WTC11 (cell line): Measurements from ENCODE around the gene SERPINA4. TPM values are rescaled to one million over a fixed set of nuclear protein-coding genes. Genes with fewer than 3 reads are reported as not detected.
A peak's percentile ranks its signal among the peaks of the same experiment; 100 is the strongest.

Source experiments
- ATAC-seq: fragments of 200-7000 bp; cut with Tn5 transposase; 2 replicates; pipeline ENCODE4 v1.10.0; 2021; ENCODE audit warnings: mild to moderate bottlenecking, moderate library complexity
- CTCF ChIA-PET: fragments of 300-600 bp; sonication (Branson Sonifier 250); formaldehyde crosslinking; loops from one replicate; lab custom pipeline; 2021; ENCODE audit warnings: antibody characterized with exemption; lab: Charles Lee
- POLR2A ChIA-PET: fragments of 350-600 bp; sonication (Branson Sonifier 250); formaldehyde crosslinking; loops from one replicate; lab custom pipeline; 2021; ENCODE audit warnings: antibody characterized with exemption; lab: Charles Lee
- DNase-seq: peaks from one replicate; pipeline ENCODE4 v3.0.0; 2021; ENCODE audit warnings: low spot score
- H3K27ac Mint-ChIP-seq: 2 replicates; pipeline ENCODE4 v1.8.0; 2021; ENCODE audit warnings: mixed read lengths
- H3K27me3 Mint-ChIP-seq: 2 replicates; pipeline ENCODE4 v1.8.0; 2021; ENCODE audit warnings: low read depth, mild to moderate bottlenecking, moderate library complexity, mixed read lengths
- H3K36me3 Mint-ChIP-seq: 2 replicates; pipeline ENCODE4 v1.8.0; 2021; ENCODE audit warnings: mixed read lengths
- H3K4me1 Mint-ChIP-seq: 2 replicates; pipeline ENCODE4 v1.8.0; 2022; ENCODE audit warnings: mixed read lengths
- H3K4me3 Mint-ChIP-seq: 2 replicates; pipeline ENCODE4 v1.8.0; 2021; ENCODE audit warnings: mild to moderate bottlenecking, moderate library complexity, mixed read lengths
- H3K9me3 Mint-ChIP-seq: 2 replicates; pipeline ENCODE4 v1.8.0; 2021; ENCODE audit warnings: mixed read lengths
- CBFB ChIP-seq: sonication (generic); formaldehyde crosslinking; IDR thresholded peaks from 2 replicates; pipeline ENCODE4 v1.8.1; 2022; ENCODE audit warnings: mild to moderate bottlenecking, low read depth, missing genetic modification reagents
- ELF4 ChIP-seq: sonication (generic); formaldehyde crosslinking; IDR thresholded peaks from 2 replicates; pipeline ENCODE4 v1.8.1; 2022; ENCODE audit warnings: low read depth, mild to moderate bottlenecking, moderate library complexity, missing genetic modification reagents
- IRF2 ChIP-seq: sonication (generic); formaldehyde crosslinking; IDR thresholded peaks from 2 replicates; pipeline ENCODE4 v1.8.0; 2022; ENCODE audit warnings: low read depth, missing genetic modification reagents, borderline replicate concordance
- NFE2L1 ChIP-seq: sonication (generic); formaldehyde crosslinking; IDR thresholded peaks from 2 replicates; pipeline ENCODE4 v1.8.1; 2023; ENCODE audit warnings: missing genetic modification reagents
- NFYB ChIP-seq: sonication (generic); formaldehyde crosslinking; conservative IDR thresholded peaks from 2 replicates; pipeline ENCODE4 v1.8.0; 2022; ENCODE audit warnings: low read depth, missing genetic modification reagents
- NR2C2 ChIP-seq: sonication (generic); formaldehyde crosslinking; IDR thresholded peaks from 2 replicates; pipeline ENCODE4 v1.8.0; 2022; ENCODE audit warnings: mild to moderate bottlenecking, missing genetic modification reagents
- SMAD3 ChIP-seq: sonication (generic); formaldehyde crosslinking; IDR thresholded peaks from 2 replicates; pipeline ENCODE4 v1.8.0; 2022; ENCODE audit warnings: missing genetic modification reagents, mild to moderate bottlenecking, borderline replicate concordance
- TCF7 ChIP-seq: sonication (generic); formaldehyde crosslinking; IDR thresholded peaks from 2 replicates; pipeline ENCODE4 v1.8.0; 2022; ENCODE audit warnings: mild to moderate bottlenecking, low read depth, missing genetic modification reagents, moderate library complexity
- ZNF138 ChIP-seq: sonication (generic); formaldehyde crosslinking; conservative IDR thresholded peaks from 2 replicates; pipeline ENCODE4 v1.8.1; 2022; ENCODE audit warnings: mild to moderate bottlenecking, moderate library complexity, missing genetic modification reagents
- ZNF423 ChIP-seq: fragments of 250-450 bp; sonication (Bioruptor Pico); IDR thresholded peaks from 2 replicates; pipeline ENCODE4 v2.1.2; 2022; ENCODE audit warnings: mild to moderate bottlenecking, moderate library complexity
- total RNA-seq: library from RNA; stranded (reverse); gene quantifications from 3 replicates; pipeline ENCODE4 v1.2.3, GENCODE V29; 2021
- TF ChIP-seq, protein P1 (sequence below): sonication (generic); formaldehyde crosslinking; IDR thresholded peaks from 2 replicates; pipeline ENCODE4 v1.8.1; 2023; ENCODE audit warnings: mild to moderate bottlenecking, missing genetic modification reagents
- TF ChIP-seq, protein P2 (sequence below): sonication (generic); formaldehyde crosslinking; IDR thresholded peaks from 2 replicates; pipeline ENCODE4 v1.8.0; 2022; ENCODE audit warnings: mild to moderate bottlenecking, missing genetic modification reagents
- TF ChIP-seq, protein P3 (sequence below): sonication (generic); formaldehyde crosslinking; conservative IDR thresholded peaks from 2 replicates; pipeline ENCODE4 v1.8.1; 2023; ENCODE audit warnings: mild to moderate bottlenecking, low read depth, missing genetic modification reagents, moderate library complexity
- TF ChIP-seq, protein P4 (sequence below): sonication (generic); formaldehyde crosslinking; IDR thresholded peaks from 2 replicates; pipeline ENCODE4 v1.8.1; 2022; ENCODE audit warnings: low read depth, missing genetic modification reagents, borderline replicate concordance
- TF ChIP-seq, protein P5 (sequence below): sonication (generic); formaldehyde crosslinking; IDR thresholded peaks from 2 replicates; pipeline ENCODE4 v1.8.0; 2023; ENCODE audit warnings: missing genetic modification reagents, mild to moderate bottlenecking, borderline replicate concordance
- TF ChIP-seq, protein P6 (sequence below): fragments of 250-450 bp; sonication (Bioruptor Pico); conservative IDR thresholded peaks from 2 replicates; pipeline ENCODE4 v1.9.0; 2021; ENCODE audit warnings: mild to moderate bottlenecking
- TF ChIP-seq, protein P7 (sequence below): sonication (generic); formaldehyde crosslinking; IDR thresholded peaks from 2 replicates; pipeline ENCODE4 v1.8.1; 2022; ENCODE audit warnings: mild to moderate bottlenecking, missing genetic modification reagents, moderate library complexity, borderline replicate concordance

SERPINA4 gene
- total RNA-seq, 1 experiment from 2014 or later: not detected

DNA sequence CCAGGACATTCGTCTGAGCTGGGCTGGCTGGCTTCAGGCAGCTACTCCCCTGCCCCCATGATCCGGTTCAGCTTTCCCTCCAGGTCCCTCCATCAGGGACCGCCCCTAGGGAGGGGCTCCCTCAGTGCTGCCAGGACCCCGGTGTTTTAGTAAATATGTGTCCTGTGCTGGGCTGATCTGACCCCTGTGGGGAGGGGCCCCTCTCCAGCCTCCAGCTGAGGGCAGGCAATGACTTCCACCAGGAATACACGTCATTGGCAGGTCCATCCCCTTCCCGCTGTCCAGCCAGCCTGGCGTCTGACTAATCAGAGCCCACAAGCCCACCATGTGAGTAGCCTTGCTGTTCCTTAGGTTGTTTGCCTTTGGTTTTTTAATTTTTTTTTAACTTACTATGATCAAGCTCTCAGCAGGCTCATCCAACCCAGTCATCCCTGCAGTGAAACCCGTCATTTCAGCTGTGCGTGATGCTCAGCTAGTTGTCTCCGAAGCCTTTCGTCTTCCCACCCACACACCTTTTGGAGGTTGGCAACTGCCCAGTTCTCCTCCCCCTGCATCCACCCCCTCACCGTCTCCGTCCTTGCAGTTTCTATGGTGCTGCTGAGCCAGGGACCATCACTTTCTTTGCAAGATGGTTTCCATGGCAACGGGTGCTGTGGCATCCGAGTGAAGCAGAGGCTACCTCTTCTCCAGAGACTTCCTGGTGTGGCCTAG lies 16.0 kb upstream of the SERPINA4 start:
- Mint-ChIP-seq H3K4me1 (peaks cover 37% of the 10 kb centered on the region), H3K27me3 (no peaks in the 10 kb centered on the region; the same call in 1 of the 2 replicates), H3K27ac (no peak overlapping the region), H3K36me3 (no peaks in the 10 kb centered on the region), H3K9me3 (no peaks in the 10 kb centered on the region), H3K4me3 (no peak overlapping the region)
- ChIA-PET CTCF (interaction anchor here (0.7 to 4.6 kb wide), 6 partner anchors 13 to 190 kb away, joined by 3 to 38 read pairs (median 4); partner anchors contain the start of gene SERPINA9), POLR2A (no interaction called here)
- ATAC-seq (peak; percentile 10; the same call in 1 of the 2 replicates), DNase-seq (no peak)
- no peak for TF ChIP-seq ELF4 (CRISPR knock-in tag)
- TF ChIP-seq, protein P1, sequence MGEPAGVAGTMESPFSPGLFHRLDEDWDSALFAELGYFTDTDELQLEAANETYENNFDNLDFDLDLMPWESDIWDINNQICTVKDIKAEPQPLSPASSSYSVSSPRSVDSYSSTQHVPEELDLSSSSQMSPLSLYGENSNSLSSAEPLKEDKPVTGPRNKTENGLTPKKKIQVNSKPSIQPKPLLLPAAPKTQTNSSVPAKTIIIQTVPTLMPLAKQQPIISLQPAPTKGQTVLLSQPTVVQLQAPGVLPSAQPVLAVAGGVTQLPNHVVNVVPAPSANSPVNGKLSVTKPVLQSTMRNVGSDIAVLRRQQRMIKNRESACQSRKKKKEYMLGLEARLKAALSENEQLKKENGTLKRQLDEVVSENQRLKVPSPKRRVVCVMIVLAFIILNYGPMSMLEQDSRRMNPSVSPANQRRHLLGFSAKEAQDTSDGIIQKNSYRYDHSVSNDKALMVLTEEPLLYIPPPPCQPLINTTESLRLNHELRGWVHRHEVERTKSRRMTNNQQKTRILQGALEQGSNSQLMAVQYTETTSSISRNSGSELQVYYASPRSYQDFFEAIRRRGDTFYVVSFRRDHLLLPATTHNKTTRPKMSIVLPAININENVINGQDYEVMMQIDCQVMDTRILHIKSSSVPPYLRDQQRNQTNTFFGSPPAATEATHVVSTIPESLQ (CRISPR knock-in tag): no peak
- TF ChIP-seq, protein P2, sequence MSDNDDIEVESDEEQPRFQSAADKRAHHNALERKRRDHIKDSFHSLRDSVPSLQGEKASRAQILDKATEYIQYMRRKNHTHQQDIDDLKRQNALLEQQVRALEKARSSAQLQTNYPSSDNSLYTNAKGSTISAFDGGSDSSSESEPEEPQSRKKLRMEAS (CRISPR knock-in tag): no peak
- TF ChIP-seq ZNF423: peak; percentile 6; the same call in 1 of the 2 replicates
- no peak for TF ChIP-seq ZNF138
- TF ChIP-seq NR2C2 (CRISPR knock-in tag): no peak

DNA sequence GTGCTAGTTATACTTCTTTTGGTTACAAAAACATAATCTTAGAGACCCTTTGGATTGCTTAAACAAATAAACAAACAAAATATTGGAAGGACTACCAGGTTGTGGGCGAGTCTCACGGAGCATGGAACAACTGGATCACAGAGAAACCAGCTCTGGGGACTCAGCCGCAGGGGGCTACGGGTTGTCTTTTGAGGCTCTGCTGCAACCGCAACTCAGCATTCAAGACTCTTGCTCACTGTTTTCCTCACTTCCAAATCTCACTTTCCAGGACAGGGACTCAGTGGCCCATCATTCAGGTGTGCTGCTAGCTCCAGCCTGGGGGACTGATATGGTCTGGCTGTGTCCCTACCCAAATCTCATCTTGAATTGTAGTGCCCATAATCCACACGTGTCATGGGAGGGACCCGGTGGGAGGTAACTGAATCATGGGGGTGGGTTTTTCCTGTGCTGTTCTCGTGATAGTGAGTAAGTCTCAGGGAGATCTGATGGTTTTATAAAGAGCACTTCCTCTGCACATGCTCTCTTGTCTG lies 14.0 kb upstream of the SERPINA4 start:
- H3K9me3 Mint-ChIP-seq: peaks cover 1% of the 10 kb centered on the region
- H3K36me3 Mint-ChIP-seq: no peaks in the 10 kb centered on the region
- DNase-seq (no peak), ATAC-seq (no peak)
- no peaks in the 10 kb centered on the region; the same call in 1 of the 2 replicates for H3K27me3 Mint-ChIP-seq
- H3K4me3 Mint-ChIP-seq: no peak overlapping the region
- TF ChIP-seq, protein P3, sequence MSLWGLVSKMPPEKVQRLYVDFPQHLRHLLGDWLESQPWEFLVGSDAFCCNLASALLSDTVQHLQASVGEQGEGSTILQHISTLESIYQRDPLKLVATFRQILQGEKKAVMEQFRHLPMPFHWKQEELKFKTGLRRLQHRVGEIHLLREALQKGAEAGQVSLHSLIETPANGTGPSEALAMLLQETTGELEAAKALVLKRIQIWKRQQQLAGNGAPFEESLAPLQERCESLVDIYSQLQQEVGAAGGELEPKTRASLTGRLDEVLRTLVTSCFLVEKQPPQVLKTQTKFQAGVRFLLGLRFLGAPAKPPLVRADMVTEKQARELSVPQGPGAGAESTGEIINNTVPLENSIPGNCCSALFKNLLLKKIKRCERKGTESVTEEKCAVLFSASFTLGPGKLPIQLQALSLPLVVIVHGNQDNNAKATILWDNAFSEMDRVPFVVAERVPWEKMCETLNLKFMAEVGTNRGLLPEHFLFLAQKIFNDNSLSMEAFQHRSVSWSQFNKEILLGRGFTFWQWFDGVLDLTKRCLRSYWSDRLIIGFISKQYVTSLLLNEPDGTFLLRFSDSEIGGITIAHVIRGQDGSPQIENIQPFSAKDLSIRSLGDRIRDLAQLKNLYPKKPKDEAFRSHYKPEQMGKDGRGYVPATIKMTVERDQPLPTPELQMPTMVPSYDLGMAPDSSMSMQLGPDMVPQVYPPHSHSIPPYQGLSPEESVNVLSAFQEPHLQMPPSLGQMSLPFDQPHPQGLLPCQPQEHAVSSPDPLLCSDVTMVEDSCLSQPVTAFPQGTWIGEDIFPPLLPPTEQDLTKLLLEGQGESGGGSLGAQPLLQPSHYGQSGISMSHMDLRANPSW (CRISPR knock-in tag): no peak
- no peak for TF ChIP-seq NFE2L1 (CRISPR knock-in tag)
- TF ChIP-seq, protein P4, sequence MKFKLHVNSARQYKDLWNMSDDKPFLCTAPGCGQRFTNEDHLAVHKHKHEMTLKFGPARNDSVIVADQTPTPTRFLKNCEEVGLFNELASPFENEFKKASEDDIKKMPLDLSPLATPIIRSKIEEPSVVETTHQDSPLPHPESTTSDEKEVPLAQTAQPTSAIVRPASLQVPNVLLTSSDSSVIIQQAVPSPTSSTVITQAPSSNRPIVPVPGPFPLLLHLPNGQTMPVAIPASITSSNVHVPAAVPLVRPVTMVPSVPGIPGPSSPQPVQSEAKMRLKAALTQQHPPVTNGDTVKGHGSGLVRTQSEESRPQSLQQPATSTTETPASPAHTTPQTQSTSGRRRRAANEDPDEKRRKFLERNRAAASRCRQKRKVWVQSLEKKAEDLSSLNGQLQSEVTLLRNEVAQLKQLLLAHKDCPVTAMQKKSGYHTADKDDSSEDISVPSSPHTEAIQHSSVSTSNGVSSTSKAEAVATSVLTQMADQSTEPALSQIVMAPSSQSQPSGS (CRISPR knock-in tag): no peak
- no peak for TF ChIP-seq SMAD3 (CRISPR knock-in tag)
- TF ChIP-seq, protein P5, sequence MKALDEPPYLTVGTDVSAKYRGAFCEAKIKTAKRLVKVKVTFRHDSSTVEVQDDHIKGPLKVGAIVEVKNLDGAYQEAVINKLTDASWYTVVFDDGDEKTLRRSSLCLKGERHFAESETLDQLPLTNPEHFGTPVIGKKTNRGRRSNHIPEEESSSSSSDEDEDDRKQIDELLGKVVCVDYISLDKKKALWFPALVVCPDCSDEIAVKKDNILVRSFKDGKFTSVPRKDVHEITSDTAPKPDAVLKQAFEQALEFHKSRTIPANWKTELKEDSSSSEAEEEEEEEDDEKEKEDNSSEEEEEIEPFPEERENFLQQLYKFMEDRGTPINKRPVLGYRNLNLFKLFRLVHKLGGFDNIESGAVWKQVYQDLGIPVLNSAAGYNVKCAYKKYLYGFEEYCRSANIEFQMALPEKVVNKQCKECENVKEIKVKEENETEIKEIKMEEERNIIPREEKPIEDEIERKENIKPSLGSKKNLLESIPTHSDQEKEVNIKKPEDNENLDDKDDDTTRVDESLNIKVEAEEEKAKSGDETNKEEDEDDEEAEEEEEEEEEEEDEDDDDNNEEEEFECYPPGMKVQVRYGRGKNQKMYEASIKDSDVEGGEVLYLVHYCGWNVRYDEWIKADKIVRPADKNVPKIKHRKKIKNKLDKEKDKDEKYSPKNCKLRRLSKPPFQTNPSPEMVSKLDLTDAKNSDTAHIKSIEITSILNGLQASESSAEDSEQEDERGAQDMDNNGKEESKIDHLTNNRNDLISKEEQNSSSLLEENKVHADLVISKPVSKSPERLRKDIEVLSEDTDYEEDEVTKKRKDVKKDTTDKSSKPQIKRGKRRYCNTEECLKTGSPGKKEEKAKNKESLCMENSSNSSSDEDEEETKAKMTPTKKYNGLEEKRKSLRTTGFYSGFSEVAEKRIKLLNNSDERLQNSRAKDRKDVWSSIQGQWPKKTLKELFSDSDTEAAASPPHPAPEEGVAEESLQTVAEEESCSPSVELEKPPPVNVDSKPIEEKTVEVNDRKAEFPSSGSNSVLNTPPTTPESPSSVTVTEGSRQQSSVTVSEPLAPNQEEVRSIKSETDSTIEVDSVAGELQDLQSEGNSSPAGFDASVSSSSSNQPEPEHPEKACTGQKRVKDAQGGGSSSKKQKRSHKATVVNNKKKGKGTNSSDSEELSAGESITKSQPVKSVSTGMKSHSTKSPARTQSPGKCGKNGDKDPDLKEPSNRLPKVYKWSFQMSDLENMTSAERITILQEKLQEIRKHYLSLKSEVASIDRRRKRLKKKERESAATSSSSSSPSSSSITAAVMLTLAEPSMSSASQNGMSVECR: no peak
- no peak for TF ChIP-seq IRF2 (CRISPR knock-in tag)
- no peak for TF ChIP-seq TCF7 (CRISPR knock-in tag)
- no peak for TF ChIP-seq CBFB (CRISPR knock-in tag)
- no peak for TF ChIP-seq NFYB (CRISPR knock-in tag)
- TF ChIP-seq, protein P6, sequence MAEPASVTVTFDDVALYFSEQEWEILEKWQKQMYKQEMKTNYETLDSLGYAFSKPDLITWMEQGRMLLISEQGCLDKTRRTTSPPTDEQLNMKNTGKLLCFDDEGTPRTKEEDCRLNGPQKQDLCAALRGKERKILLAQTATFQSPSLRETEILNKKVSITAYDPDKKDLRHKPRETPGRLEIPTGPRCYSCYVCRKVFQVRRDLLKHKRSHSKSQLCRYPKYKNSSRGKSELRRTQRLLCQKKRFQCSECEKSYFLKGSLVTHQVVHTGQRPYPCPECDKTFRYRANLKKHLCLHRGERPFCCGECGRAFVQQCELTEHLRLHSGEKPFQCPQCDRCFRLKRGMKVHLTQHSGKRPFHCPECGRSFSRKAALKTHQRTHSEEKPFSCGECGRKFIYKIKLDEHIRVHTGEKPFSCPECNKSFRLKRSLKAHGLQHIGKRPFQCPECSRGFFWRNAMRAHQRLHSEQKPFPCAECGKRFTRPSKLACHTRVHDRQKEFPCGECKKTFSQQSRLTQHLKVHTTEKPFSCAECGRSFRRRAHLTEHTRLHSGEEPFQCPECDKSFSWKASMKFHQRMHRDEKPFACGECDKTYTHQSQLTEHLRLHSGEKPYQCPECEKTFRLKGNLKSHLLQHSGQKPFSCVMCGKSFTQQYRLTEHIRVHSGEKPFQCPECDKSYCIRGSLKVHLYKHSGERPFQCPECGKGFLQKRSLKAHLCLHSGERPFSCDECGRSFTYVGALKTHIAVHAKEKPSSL (CRISPR knock-in tag): no peak
- TF ChIP-seq, protein P7, sequence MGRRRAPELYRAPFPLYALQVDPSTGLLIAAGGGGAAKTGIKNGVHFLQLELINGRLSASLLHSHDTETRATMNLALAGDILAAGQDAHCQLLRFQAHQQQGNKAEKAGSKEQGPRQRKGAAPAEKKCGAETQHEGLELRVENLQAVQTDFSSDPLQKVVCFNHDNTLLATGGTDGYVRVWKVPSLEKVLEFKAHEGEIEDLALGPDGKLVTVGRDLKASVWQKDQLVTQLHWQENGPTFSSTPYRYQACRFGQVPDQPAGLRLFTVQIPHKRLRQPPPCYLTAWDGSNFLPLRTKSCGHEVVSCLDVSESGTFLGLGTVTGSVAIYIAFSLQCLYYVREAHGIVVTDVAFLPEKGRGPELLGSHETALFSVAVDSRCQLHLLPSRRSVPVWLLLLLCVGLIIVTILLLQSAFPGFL (CRISPR knock-in tag): no peak
- TF ChIP-seq, all 79 proteins: peak for 0
- ChIA-PET CTCF (interaction anchor here (1.4 to 3.4 kb wide), 2 partner anchors 113 to 124 kb away, joined by 4 to 16 read pairs; no protein-coding TSS in a partner anchor), POLR2A (no interaction called here)
- peaks cover 32% of the 10 kb centered on the region for H3K4me1 Mint-ChIP-seq
- no peak overlapping the region for H3K27ac Mint-ChIP-seq
